ENCODE measurements around the gene NR3C1.
A peak's percentile ranks its signal among the peaks of the same experiment; 100 is the strongest.

NR3C1 gene

DNA sequence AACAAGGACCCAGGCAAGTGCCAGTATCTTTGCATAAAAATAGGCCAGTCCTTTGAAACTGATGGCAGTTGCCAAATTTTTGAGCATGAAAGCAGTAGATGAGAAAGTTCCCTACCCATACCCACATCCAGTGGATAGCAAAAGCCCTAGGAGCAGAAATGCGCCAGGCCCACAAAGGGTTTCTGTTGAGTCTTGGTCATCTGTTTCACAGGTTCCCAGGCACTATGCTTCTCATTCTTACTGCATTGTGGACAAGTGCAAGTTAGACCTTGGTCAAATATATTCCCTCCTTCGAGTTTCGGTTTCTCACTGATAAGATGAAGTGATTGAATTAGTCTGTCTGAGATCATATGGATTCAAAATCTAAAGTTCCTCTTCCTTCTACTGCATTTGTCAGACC, 152.3 kb downstream of the NR3C1 start:
- FAIRE-seq: no peak

- FAIRE-seq: no peak
These were observed 153.6 kb downstream of the NR3C1 start for GRCh38 chr5:143249851-143250250.

- no peak for FAIRE-seq
These were observed 154.5 kb downstream of the NR3C1 start for GRCh38 chr5:143248822-143249579.

DNA sequence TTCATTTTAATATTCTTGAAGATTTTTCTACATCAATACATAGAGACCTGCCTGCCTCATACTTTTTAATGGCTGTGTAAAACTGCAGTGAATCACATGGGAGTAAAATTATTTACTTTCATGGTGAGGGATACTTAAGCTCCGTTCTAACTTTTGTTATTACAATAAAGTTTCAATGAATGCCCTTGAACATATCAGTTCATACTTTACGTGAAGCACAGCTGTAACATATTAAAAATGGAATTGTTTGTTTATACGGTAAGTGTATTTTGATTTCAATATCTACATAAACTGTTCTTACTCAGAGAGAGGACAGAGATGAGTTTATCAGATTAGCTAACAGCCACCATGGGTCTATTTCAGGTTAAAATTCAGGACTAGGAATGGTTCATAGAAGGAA, 155.1 kb downstream of the NR3C1 start:
- FAIRE-seq: no peak

DNA sequence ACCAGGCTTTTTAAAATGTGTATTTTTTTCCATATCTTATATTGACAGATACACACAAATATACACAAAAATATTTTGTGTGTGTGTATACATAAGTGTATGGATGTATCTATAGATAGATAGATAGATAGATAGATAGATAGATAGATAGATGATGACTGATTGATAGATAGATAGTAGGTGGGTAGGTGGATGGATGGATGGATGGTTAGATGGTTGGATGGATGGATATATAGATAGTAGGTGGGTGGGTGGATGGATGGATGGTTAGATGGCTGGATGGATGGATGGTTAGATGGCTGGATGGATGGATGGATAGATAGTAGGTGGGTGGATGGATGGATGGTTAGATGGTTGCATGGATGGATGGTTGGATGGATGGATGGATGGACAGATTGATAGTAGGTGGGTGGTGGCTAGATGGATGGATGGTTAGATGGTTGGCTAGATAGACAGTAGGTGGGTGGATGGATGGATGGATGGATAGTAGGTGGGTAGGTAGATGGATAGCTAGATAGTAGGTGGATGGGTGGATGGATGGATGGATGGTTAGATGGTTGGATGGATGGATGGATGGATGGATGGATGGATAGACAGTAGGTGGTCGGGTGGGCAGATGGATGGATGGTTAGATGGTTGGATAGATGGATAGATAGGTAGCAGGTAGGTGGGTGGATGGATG, 156.2 kb downstream of the NR3C1 start:
- FAIRE-seq: no peak

- no peak for FAIRE-seq
These were observed 157.4 kb downstream of the NR3C1 start for GRCh38 chr5:143245929-143246561.

- FAIRE-seq: no peak
These were observed 158.5 kb downstream of the NR3C1 start for GRCh38 chr5:143244990-143245389.

DNA sequence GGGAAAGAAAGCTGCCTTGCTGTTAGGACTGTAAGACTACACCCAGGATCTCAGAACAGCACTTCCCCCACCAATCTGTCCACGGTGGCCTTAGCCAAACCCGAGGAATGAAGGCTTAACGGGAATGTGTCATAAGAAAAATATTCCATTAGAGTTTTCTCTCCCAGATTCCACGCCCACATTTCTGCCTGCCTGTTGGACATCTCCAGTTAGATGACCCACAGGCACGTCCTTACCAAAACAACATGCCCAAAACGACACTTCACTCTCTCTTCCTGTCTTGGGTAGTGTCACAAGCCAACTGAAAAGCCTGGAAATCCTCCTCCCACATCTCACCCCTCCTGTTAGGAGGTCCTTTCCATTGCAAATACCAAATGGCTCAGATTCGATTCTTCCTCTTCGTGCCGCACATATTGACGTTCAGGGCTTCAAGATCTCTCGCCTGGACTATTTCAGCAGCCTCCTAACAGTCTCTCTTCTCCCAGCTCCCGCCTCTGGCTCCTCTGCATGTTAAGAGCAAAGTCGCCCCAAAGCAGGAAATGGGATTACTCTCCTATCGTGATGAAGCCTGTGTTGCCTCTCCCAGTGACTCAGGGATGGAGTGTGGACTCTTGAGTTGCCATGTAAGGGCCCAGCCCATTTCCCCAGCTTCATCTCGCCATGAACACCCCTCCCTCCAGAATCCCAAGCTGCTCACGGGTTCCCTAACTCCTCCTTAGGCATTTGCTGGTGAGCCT, 159.3 kb downstream of the NR3C1 start:
- no peak for FAIRE-seq

- no peak for FAIRE-seq
These were observed 160.4 kb downstream of the NR3C1 start for GRCh38 chr5:143243103-143243502.

DNA sequence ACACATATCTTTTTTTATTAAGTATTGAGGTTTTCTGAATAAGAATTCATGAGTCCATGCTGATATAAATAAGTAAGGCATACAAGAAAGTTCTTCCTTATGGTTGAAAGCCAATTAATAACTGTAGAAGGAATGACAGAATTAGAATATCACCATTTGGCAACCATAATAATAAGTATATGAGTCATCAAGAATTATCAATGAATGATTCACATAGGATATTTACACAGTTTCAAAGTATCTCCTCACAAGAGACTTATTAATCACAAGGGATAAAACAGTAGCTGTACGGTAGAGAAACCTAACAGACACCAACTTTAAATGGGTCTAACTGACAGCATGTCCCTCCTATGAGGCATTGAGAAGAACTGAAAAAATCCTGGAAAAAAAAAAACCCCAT, 161.6 kb downstream of the NR3C1 start:
- FAIRE-seq: no peak

GRCh38 chr5:143239882-143240518, 163.5 kb downstream of the NR3C1 start:
- FAIRE-seq: no peak

GRCh38 chr5:143238620-143239019, 164.9 kb downstream of the NR3C1 start:
- no peak for FAIRE-seq

- FAIRE-seq: no peak
These were observed 165.8 kb downstream of the NR3C1 start for GRCh38 chr5:143237664-143238063.

DNA sequence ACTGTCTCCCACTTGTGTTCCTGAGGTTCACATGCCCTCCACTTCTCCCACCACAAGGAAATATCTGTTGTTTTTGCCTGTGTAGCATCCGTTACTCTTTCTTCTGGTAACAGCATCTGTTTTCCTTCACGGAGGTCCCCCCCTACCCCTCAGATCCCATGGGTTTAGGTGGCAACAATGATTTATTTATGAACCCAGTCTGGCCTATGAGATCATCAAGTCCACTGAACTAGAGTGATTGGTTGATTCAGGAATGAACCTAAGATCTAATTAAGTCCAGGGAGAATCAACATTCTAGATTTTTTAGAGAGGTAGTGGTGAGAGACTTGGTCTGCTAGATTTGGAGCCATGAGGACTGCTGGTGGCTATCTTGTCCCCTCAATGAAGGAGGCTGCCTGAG, 166.8 kb downstream of the NR3C1 start:
- FAIRE-seq: no peak

DNA sequence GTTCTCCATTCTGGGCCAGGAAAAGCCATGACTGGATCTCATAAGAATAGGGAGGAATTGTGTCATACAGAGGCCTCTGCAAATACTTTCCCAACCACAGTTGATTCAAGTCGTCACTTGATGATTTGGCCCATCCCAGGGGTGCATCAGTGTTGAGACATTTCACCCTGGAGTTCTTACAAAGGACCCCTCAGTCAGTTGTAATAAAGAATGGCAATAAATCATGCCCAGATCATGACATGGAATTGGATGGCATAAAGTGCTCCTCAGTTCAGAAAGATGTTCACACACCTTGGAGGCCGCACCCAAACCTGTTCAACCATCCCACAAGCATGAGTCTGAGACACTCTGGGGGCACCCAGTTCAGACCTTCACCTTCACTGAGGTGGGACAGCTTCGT, 168.1 kb downstream of the NR3C1 start:
- no peak for FAIRE-seq

GRCh38 chr5:143234162-143234842, 169.2 kb downstream of the NR3C1 start:
- no peak for FAIRE-seq

- no peak for FAIRE-seq
These were observed 170.5 kb downstream of the NR3C1 start for GRCh38 chr5:143233031-143233430.

- FAIRE-seq: no peak
These were observed 171.3 kb downstream of the NR3C1 start for GRCh38 chr5:143231973-143232812.

DNA sequence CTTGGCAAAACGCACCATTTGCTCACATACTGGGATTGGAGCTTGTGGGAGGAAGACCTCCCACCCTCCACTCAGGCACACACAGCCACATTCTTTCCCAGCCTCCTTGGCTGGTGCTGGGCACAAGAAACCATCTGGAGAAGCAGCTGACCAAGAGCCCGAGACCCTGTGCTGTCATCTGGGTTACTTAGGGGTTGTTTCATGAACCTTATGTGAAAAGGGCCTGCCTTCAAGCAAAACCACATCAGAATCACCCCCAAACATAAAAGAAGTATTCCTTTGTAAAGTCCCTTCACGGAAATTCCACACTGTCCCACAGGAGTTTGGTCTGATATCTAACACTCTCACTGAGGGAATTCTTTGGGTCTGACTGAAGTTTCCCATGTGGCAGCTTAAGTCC, 172.1 kb downstream of the NR3C1 start:
- FAIRE-seq: no peak

GRCh38 chr5:143230676-143230996, 172.8 kb downstream of the NR3C1 start:
- FAIRE-seq: peak; percentile 38

DNA sequence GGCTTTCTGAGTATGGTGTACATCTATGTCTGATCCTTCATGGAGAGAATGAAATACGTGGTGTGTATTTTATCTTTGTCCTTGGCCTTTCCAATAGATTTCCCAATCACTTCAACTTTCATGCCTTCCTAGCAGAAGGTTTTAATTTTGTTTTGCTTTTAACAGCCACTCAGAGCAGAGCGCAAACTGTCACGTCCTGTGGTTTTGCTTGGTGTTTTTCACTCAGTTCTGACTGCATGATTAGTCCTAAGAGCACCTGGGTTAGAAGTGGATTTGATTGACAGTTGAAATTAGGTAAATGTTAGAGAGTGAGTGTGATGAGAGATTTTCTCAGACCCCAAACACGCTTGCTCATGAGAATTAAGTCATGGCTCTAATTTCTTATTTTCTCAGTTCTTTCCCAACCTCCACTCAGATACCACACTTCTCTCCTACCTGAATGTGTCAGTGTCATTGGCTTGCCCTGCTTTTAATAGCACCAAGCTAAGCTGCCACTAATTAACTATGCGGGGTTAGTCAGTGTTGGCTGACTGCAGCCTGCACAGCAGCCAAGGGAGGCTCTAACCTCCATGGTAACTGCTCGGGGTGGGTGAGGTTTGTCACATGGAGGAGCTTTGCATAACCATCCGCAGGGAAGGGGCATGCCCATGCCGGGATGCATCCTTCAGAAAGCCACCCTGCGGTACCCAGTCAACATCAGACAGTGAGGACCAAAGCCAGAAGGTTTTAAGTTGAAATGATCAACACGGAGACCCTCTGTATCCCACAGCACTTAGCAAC, 173.4 kb downstream of the NR3C1 start:
- peak; percentile 73 for FAIRE-seq

Data from islet of Langerhans (tissue), 1 donor.